Measurements from ENCODE around the gene CTNNA2.

The CTNNA2 gene

GRCh38 chr2:79630972-79631557, 118.2 kb downstream of the CTNNA2 start:
- no peak overlapping the region for H3K27ac ChIP-seq (ENCODE audit: low read depth, low read length)
- no peak overlapping the region for H3K4me3 ChIP-seq (ENCODE audit: low read depth in 1 of 5, low read length in 5 of 5)
- H3K9me3 ChIP-seq (ENCODE audit: control insufficient read depth in 5 of 5, low read length in 5 of 5) = no peaks in the 10 kb centered on the region
- H3K4me1 ChIP-seq (ENCODE audit: control insufficient read depth in 5 of 5, insufficient read depth in 5 of 5, low read length in 5 of 5) = no peaks in the 10 kb centered on the region
- H3K9ac ChIP-seq (ENCODE audit: low read length in 5 of 5) = no peak overlapping the region
- no peaks in the 10 kb centered on the region for H3K36me3 ChIP-seq (ENCODE audit: control insufficient read depth in 5 of 5, insufficient read depth in 5 of 5, low read length in 5 of 5)
- no peaks in the 10 kb centered on the region for H3K27me3 ChIP-seq (ENCODE audit: control insufficient read depth in 5 of 5, insufficient read depth in 4 of 5, low read length in 5 of 5)

- Histone ChIP-seq H3K4me1 (ENCODE audit: control insufficient read depth in 5 of 5, insufficient read depth in 5 of 5, low read length in 5 of 5) (no peaks in the 10 kb centered on the region), H3K9me3 (ENCODE audit: control insufficient read depth in 5 of 5, low read length in 5 of 5) (no peaks in the 10 kb centered on the region), H3K36me3 (ENCODE audit: control insufficient read depth in 5 of 5, insufficient read depth in 5 of 5, low read length in 5 of 5) (no peaks in the 10 kb centered on the region), H3K27me3 (ENCODE audit: control insufficient read depth in 5 of 5, insufficient read depth in 4 of 5, low read length in 5 of 5) (no peaks in the 10 kb centered on the region), H3K4me3 (ENCODE audit: low read depth in 1 of 5, low read length in 5 of 5) (no peak overlapping the region), H3K27ac (ENCODE audit: low read depth, low read length) (no peak overlapping the region), H3K9ac (ENCODE audit: low read length in 5 of 5) (no peak overlapping the region)
Observed at GRCh38 chr2:79638410-79638809, 125.6 kb downstream of the CTNNA2 start.

DNA sequence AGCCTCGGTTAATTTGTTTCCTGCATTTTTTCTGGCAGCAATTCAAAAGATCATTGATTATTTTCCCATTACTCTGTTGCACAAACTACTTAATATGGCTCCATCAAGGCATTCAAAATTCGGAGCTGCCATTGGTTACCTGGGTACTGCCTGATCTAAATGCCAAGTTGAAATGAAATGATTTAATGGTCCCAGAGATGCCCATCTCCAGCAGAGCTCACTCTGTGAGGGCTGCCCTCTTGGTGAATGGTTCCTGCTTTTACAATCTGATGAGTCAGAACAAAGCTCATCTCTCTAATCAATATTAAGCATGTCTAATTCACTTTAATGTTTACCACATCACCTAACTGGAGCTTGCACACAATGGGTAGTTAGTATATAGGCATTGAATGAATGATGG, 126.1 kb downstream of the CTNNA2 start:
- Histone ChIP-seq H3K4me3 (ENCODE audit: low read depth in 1 of 5, low read length in 5 of 5) (no peak overlapping the region), H3K27me3 (ENCODE audit: control insufficient read depth in 5 of 5, insufficient read depth in 4 of 5, low read length in 5 of 5) (no peaks in the 10 kb centered on the region), H3K4me1 (ENCODE audit: control insufficient read depth in 5 of 5, insufficient read depth in 5 of 5, low read length in 5 of 5) (no peaks in the 10 kb centered on the region), H3K9me3 (ENCODE audit: control insufficient read depth in 5 of 5, low read length in 5 of 5) (no peaks in the 10 kb centered on the region), H3K9ac (ENCODE audit: low read length in 5 of 5) (no peak overlapping the region), H3K36me3 (ENCODE audit: control insufficient read depth in 5 of 5, insufficient read depth in 5 of 5, low read length in 5 of 5) (no peaks in the 10 kb centered on the region), H3K27ac (ENCODE audit: low read depth, low read length) (no peak overlapping the region)

DNA sequence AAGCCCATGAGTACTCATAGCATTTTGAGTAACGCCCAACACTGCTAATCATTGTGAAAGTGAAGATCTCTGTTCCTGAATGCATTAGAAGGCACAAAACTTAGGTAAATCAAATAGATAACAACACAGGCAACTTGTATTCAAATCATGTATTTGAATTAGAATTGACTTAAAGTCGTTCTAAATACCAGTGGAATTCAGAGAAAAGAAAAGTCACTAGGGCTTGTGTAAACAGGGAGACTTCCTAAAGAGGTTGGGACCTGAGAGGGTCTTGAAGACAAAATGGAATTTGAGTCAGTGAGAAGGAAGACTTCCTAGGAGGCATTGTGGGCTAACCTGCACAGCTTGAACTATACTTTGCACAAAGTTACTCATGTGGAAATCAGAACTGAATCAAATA, 127.2 kb downstream of the CTNNA2 start:
- Histone ChIP-seq H3K36me3 (ENCODE audit: control insufficient read depth in 5 of 5, insufficient read depth in 5 of 5, low read length in 5 of 5) (no peaks in the 10 kb centered on the region), H3K9ac (ENCODE audit: low read length in 5 of 5) (no peak overlapping the region), H3K27me3 (ENCODE audit: control insufficient read depth in 5 of 5, insufficient read depth in 4 of 5, low read length in 5 of 5) (no peaks in the 10 kb centered on the region), H3K27ac (ENCODE audit: low read depth, low read length) (no peak overlapping the region), H3K4me3 (ENCODE audit: low read depth in 1 of 5, low read length in 5 of 5) (no peak overlapping the region), H3K4me1 (ENCODE audit: control insufficient read depth in 5 of 5, insufficient read depth in 5 of 5, low read length in 5 of 5) (no peaks in the 10 kb centered on the region), H3K9me3 (ENCODE audit: control insufficient read depth in 5 of 5, low read length in 5 of 5) (no peaks in the 10 kb centered on the region)

DNA sequence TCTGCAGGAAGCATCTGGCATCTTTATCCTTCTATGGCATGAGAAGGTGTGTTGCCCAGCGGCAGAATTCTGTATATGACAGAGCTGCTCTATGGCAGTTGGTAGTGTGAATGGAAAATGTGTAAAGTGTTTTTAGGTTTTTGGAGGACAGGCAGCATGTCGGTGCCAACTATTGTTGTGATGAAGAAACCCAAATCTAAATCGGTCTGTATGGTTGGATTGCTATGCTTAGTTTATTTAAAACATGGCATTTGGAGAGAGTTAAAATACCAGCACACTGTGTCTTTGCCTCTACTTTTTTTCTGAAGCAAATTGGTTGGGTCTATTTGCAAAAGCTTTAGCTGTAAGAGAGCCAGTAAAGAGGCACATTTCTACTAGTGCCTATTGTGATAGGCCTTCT, 136.7 kb downstream of the CTNNA2 start:
- no peak overlapping the region for H3K9ac ChIP-seq (ENCODE audit: low read length in 5 of 5)
- H3K4me1 ChIP-seq (ENCODE audit: control insufficient read depth in 5 of 5, insufficient read depth in 5 of 5, low read length in 5 of 5) = no peaks in the 10 kb centered on the region
- no peak overlapping the region for H3K4me3 ChIP-seq (ENCODE audit: low read depth in 1 of 5, low read length in 5 of 5)
- no peaks in the 10 kb centered on the region for H3K36me3 ChIP-seq (ENCODE audit: control insufficient read depth in 5 of 5, insufficient read depth in 5 of 5, low read length in 5 of 5)
- H3K27ac ChIP-seq (ENCODE audit: low read depth, low read length) = no peak overlapping the region
- H3K9me3 ChIP-seq (ENCODE audit: control insufficient read depth in 5 of 5, low read length in 5 of 5) = peaks cover 0 to 2% (median 0%) of the 10 kb centered on the region in 5 donors
- no peaks in the 10 kb centered on the region for H3K27me3 ChIP-seq (ENCODE audit: control insufficient read depth in 5 of 5, insufficient read depth in 4 of 5, low read length in 5 of 5)

DNA sequence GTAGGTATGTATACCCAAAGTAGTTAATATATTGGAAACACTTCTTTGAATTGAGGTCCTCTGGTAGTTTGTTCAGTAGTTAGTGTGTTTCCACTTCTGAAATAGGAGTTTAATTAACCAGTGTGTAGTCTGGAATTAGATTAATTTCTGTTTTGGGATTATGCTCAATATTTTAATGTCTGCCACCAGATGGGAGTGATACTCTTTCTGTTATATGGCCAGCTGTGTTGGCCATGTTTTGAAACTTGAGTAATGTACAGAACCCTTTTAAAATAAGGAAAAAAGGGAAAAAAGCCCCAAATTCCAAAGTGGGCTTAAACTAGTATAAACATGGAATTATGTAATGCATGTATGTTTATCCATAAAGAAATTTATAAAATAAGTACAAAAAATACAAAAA, 147.7 kb downstream of the CTNNA2 start:
- Histone ChIP-seq H3K4me1 (ENCODE audit: control insufficient read depth in 5 of 5, insufficient read depth in 5 of 5, low read length in 5 of 5) (no peaks in the 10 kb centered on the region), H3K4me3 (ENCODE audit: low read depth in 1 of 5, low read length in 5 of 5) (no peak overlapping the region), H3K36me3 (ENCODE audit: control insufficient read depth in 5 of 5, insufficient read depth in 5 of 5, low read length in 5 of 5) (no peaks in the 10 kb centered on the region), H3K9me3 (ENCODE audit: control insufficient read depth in 5 of 5, low read length in 5 of 5) (no peaks in the 10 kb centered on the region), H3K27me3 (ENCODE audit: control insufficient read depth in 5 of 5, insufficient read depth in 4 of 5, low read length in 5 of 5) (no peaks in the 10 kb centered on the region), H3K27ac (ENCODE audit: low read depth, low read length) (no peak overlapping the region), H3K9ac (ENCODE audit: low read length in 5 of 5) (no peak overlapping the region)

GRCh38 chr2:79665091-79665490, 152.2 kb downstream of the CTNNA2 start:
- Histone ChIP-seq H3K9me3 (ENCODE audit: control insufficient read depth in 5 of 5, low read length in 5 of 5) (no peaks in the 10 kb centered on the region), H3K36me3 (ENCODE audit: control insufficient read depth in 5 of 5, insufficient read depth in 5 of 5, low read length in 5 of 5) (no peaks in the 10 kb centered on the region), H3K27me3 (ENCODE audit: control insufficient read depth in 5 of 5, insufficient read depth in 4 of 5, low read length in 5 of 5) (no peaks in the 10 kb centered on the region), H3K27ac (ENCODE audit: low read depth, low read length) (no peak overlapping the region), H3K4me1 (ENCODE audit: control insufficient read depth in 5 of 5, insufficient read depth in 5 of 5, low read length in 5 of 5) (no peaks in the 10 kb centered on the region), H3K9ac (ENCODE audit: low read length in 5 of 5) (no peak overlapping the region), H3K4me3 (ENCODE audit: low read depth in 1 of 5, low read length in 5 of 5) (no peak overlapping the region)

- Histone ChIP-seq H3K4me1 (ENCODE audit: control insufficient read depth in 5 of 5, insufficient read depth in 5 of 5, low read length in 5 of 5) (no peaks in the 10 kb centered on the region), H3K27ac (ENCODE audit: low read depth, low read length) (no peak overlapping the region), H3K9me3 (ENCODE audit: control insufficient read depth in 5 of 5, low read length in 5 of 5) (no peaks in the 10 kb centered on the region), H3K27me3 (ENCODE audit: control insufficient read depth in 5 of 5, insufficient read depth in 4 of 5, low read length in 5 of 5) (no peaks in the 10 kb centered on the region), H3K36me3 (ENCODE audit: control insufficient read depth in 5 of 5, insufficient read depth in 5 of 5, low read length in 5 of 5) (no peaks in the 10 kb centered on the region), H3K4me3 (ENCODE audit: low read depth in 1 of 5, low read length in 5 of 5) (no peak overlapping the region), H3K9ac (ENCODE audit: low read length in 5 of 5) (no peak overlapping the region)
Observed at GRCh38 chr2:79666430-79666829, 153.6 kb downstream of the CTNNA2 start.

GRCh38 chr2:79669714-79670113, 156.9 kb downstream of the CTNNA2 start:
- Histone ChIP-seq H3K9ac (ENCODE audit: low read length in 5 of 5) (no peak overlapping the region), H3K27me3 (ENCODE audit: control insufficient read depth in 5 of 5, insufficient read depth in 4 of 5, low read length in 5 of 5) (no peaks in the 10 kb centered on the region)

GRCh38 chr2:79670198-79670597, 157.3 kb downstream of the CTNNA2 start:
- no peak overlapping the region for H3K4me3 ChIP-seq (ENCODE audit: low read depth in 1 of 5, low read length in 5 of 5)
- no peaks in the 10 kb centered on the region for H3K27me3 ChIP-seq (ENCODE audit: control insufficient read depth in 5 of 5, insufficient read depth in 4 of 5, low read length in 5 of 5)
- H3K36me3 ChIP-seq (ENCODE audit: control insufficient read depth in 5 of 5, insufficient read depth in 5 of 5, low read length in 5 of 5) = no peaks in the 10 kb centered on the region
- H3K27ac ChIP-seq (ENCODE audit: low read depth, low read length) = no peak overlapping the region
- H3K4me1 ChIP-seq (ENCODE audit: control insufficient read depth in 5 of 5, insufficient read depth in 5 of 5, low read length in 5 of 5) = no peaks in the 10 kb centered on the region
- H3K9me3 ChIP-seq (ENCODE audit: control insufficient read depth in 5 of 5, low read length in 5 of 5) = no peaks in the 10 kb centered on the region
- no peak overlapping the region for H3K9ac ChIP-seq (ENCODE audit: low read length in 5 of 5)

More at GRCh38 chr2:79669714-79670113, 156.9 kb downstream of the CTNNA2 start:
- Histone ChIP-seq H3K27ac (ENCODE audit: low read depth, low read length) (no peak overlapping the region), H3K9me3 (ENCODE audit: control insufficient read depth in 5 of 5, low read length in 5 of 5) (no peaks in the 10 kb centered on the region), H3K36me3 (ENCODE audit: control insufficient read depth in 5 of 5, insufficient read depth in 5 of 5, low read length in 5 of 5) (no peaks in the 10 kb centered on the region), H3K4me1 (ENCODE audit: control insufficient read depth in 5 of 5, insufficient read depth in 5 of 5, low read length in 5 of 5) (no peaks in the 10 kb centered on the region), H3K4me3 (ENCODE audit: low read depth in 1 of 5, low read length in 5 of 5) (no peak overlapping the region)

- Histone ChIP-seq H3K36me3 (ENCODE audit: control insufficient read depth in 5 of 5, insufficient read depth in 5 of 5, low read length in 5 of 5) (no peaks in the 10 kb centered on the region), H3K4me3 (ENCODE audit: low read depth in 1 of 5, low read length in 5 of 5) (no peak overlapping the region), H3K9ac (ENCODE audit: low read length in 5 of 5) (no peak overlapping the region), H3K4me1 (ENCODE audit: control insufficient read depth in 5 of 5, insufficient read depth in 5 of 5, low read length in 5 of 5) (no peaks in the 10 kb centered on the region), H3K27ac (ENCODE audit: low read depth, low read length) (no peak overlapping the region), H3K27me3 (ENCODE audit: control insufficient read depth in 5 of 5, insufficient read depth in 4 of 5, low read length in 5 of 5) (no peaks in the 10 kb centered on the region), H3K9me3 (ENCODE audit: control insufficient read depth in 5 of 5, low read length in 5 of 5) (no peaks in the 10 kb centered on the region)
Observed at GRCh38 chr2:79686884-79687283, 174.0 kb downstream of the CTNNA2 start.
